GM12891 (cell line): ENCODE measurements around the gene ZIM2.

ENCODE experiments used
- POLR2A ChIP-seq: IDR thresholded peaks from 2 replicates; pipeline ENCODE4 v1.6.1; 2011; ENCODE audit warnings: low read depth, low read length, control low read depth
- POLR2AphosphoS5 ChIP-seq: IDR thresholded peaks from 2 replicates; pipeline ENCODE4 v1.6.1; 2011; ENCODE audit warnings: low read depth, low read length, control low read depth
- SPI1 ChIP-seq: IDR thresholded peaks from 2 replicates; pipeline ENCODE4 v1.6.1; 2011; ENCODE audit warnings: low read depth, low read length, control low read depth
- TAF1 ChIP-seq: IDR thresholded peaks from 2 replicates; pipeline ENCODE4 v1.6.1; 2011; ENCODE audit warnings: low read depth, low read length, control low read depth

- TF ChIP-seq POLR2A: no peak
- TF ChIP-seq POLR2AphosphoS5: no peak
- TF ChIP-seq TAF1: no peak
- TF ChIP-seq SPI1: no peak
These were observed 89.9 kb downstream of the ZIM2 start for GRCh38 chr19:56750658-56751057.
